H1 (cell line): ENCODE data around the gene WWP2. TPM values are rescaled to one million over a fixed set of nuclear protein-coding genes. Genes with fewer than 3 reads are reported as not detected.

Experiments
- CHD7 ChIP-seq: fragments of 300-600 bp; sonication (generic); IDR thresholded peaks from 2 replicates; pipeline ENCODE4 v1.7.1; 2012; ENCODE audit warnings: low read length, moderate library complexity, mild to moderate bottlenecking, inconsistent platforms; ENCODE audit not compliant: insufficient replicate concordance
- EZH2 ChIP-seq: fragments of 200-600 bp; sonication (generic); IDR thresholded peaks from 2 replicates; pipeline ENCODE4 v1.7.1; 2012; ENCODE audit warnings: low read depth, mild to moderate bottlenecking, moderate library complexity, low read length, inconsistent platforms; ENCODE audit not compliant: severe bottlenecking
- KDM5A ChIP-seq: fragments of 200-600 bp; IDR thresholded peaks from 2 replicates; pipeline ENCODE4 v1.7.1; 2012; ENCODE audit warnings: mild to moderate bottlenecking, low read length, inconsistent platforms, mixed read lengths
- RXRA ChIP-seq: IDR thresholded peaks from 2 replicates; pipeline ENCODE4 v1.6.1; 2011; ENCODE audit warnings: low read depth, mild to moderate bottlenecking, low read length, moderate library complexity; ENCODE audit not compliant: insufficient read depth
- SRF ChIP-seq: IDR thresholded peaks from 2 replicates; pipeline ENCODE4 v1.6.1; 2011; ENCODE audit warnings: mild to moderate bottlenecking, low read depth, low read length, moderate library complexity
- polyA plus RNA-seq, 7 experiments: library from polyadenylated mRNA; depleted of rRNA in 3 of 7; stranded (reverse) in 5 of 7; unstranded in 2 of 7; fragments of >200 nt in 5 of 7; fragments of 200-250 nt in 2 of 7; gene quantifications; 1 replicate in 5 of 7; 2 replicates in 1 of 7; 4 replicates in 1 of 7; pipeline versions ENCODE4 v1.2.1 to v1.2.3, GENCODE V29; 2011 to 2013; ENCODE audit warnings: missing spikeins in 2 of 7, mixed read lengths in 2 of 7
- total RNA-seq: library from RNA; stranded (reverse); fragmentation: NEBNext Ultra II Directional; extraction: Animal tissue kit (Norgen Biotek cat#: 25700); gene quantifications from 2 replicates; pipeline ENCODE4 v1.2.1, GENCODE V29; 2021

Gene WWP2
- total and polyA plus RNA-seq, 2 of the 8 experiments (the other 6 are each of a cell fraction or from before 2014, with no cell fraction given) = 14.1 to 42.2 TPM

- TF ChIP-seq CHD7 (no peak), SRF (no peak), EZH2 (no peak), KDM5A (no peak), RXRA (no peak)
Measured at GRCh38 chr16:69893106-69893505, 131.0 kb downstream of the WWP2 start (continued).
